IMR-90 (cell line): ENCODE data around the gene FNIP2. TPM values are rescaled to one million over a fixed set of nuclear protein-coding genes. Genes with fewer than 3 reads are reported as not detected.

Source experiments
- ATAC-seq: fragments of 200-7000 bp; cut with Tn5 transposase; 2 replicates; pipeline ENCODE4 v1.9.1; 2020; ENCODE audit warnings: low read depth, mild to moderate bottlenecking, moderate library complexity
- BruUV-seq: library from RNA; stranded (reverse); fragments of 400-500 nt; replicated peaks from 2 replicates; lab custom pipeline; 2021; lab: Mats Ljungman, UMichigan
- CTCF ChIA-PET: fragments of 300-600 bp; formaldehyde crosslinking; extraction: SDS; loops from one replicate; lab custom pipeline; 2021; ENCODE audit warnings: antibody characterized with exemption; lab: Yijun Ruan, JAX
- POLR2A ChIA-PET: fragments of 300-600 bp; sonication (Branson Sonifier 250); formaldehyde crosslinking; loops from one replicate; lab custom pipeline; 2022; ENCODE audit warnings: antibody characterized with exemption; ENCODE audit not compliant: unreplicated experiment; lab: Charles Lee
- DNase-seq: peaks from one replicate; pipeline ENCODE4 v3.0.0; 2013
- H2AFZ ChIP-seq: replicated peaks from 2 replicates; pipeline ENCODE3; 2013; ENCODE audit warnings: low read length, mild to moderate bottlenecking; ENCODE audit not compliant: poor library complexity
- H2AK5ac ChIP-seq: 2 replicates; pipeline ENCODE4 v1.6.1; 2013; ENCODE audit warnings: low read depth, low read length, inconsistent platforms
- H2AK9ac ChIP-seq: replicated peaks from 2 replicates; pipeline ENCODE3; 2013; ENCODE audit warnings: mild to moderate bottlenecking, low read depth, low read length, moderate library complexity; ENCODE audit not compliant: poor library complexity
- H2BK120ac ChIP-seq: 2 replicates; pipeline ENCODE4 v1.6.1; 2013; ENCODE audit warnings: low read depth, low read length, inconsistent platforms
- H2BK15ac ChIP-seq: 3 replicates; pipeline ENCODE4 v1.6.1; 2013; ENCODE audit warnings: low read depth, low read length, inconsistent platforms
- H2BK20ac ChIP-seq: 2 replicates; pipeline ENCODE4 v1.6.1; 2013; ENCODE audit warnings: low read depth, mild to moderate bottlenecking, inconsistent platforms, low read length, moderate library complexity
- H2BK5ac ChIP-seq: 2 replicates; pipeline ENCODE4 v1.6.1; 2013; ENCODE audit warnings: mild to moderate bottlenecking, low read depth, low read length, inconsistent platforms; ENCODE audit not compliant: poor library complexity, severe bottlenecking
- H3K14ac ChIP-seq: replicated peaks from 2 replicates; pipeline ENCODE4 v1.6.1; 2013; ENCODE audit warnings: low read depth, low read length, inconsistent platforms
- H3K18ac ChIP-seq: 2 replicates; pipeline ENCODE4 v1.6.1; 2013; ENCODE audit warnings: low read depth, low read length, control low read depth
- H3K23ac ChIP-seq: 2 replicates; pipeline ENCODE4 v1.6.1; 2013; ENCODE audit warnings: low read depth, low read length, inconsistent platforms
- H3K27ac ChIP-seq: 2 replicates; pipeline ENCODE4 v1.5.1; 2013; ENCODE audit warnings: mild to moderate bottlenecking, control low read depth, low read length; ENCODE audit not compliant: insufficient read depth
- H3K27me3 ChIP-seq: 2 replicates; pipeline ENCODE4 v1.6.1; 2013; ENCODE audit warnings: low read length; ENCODE audit not compliant: control insufficient read depth, insufficient read depth
- H3K36me3 ChIP-seq: 2 replicates; pipeline ENCODE4 v1.6.1; 2013; ENCODE audit warnings: low read length, mixed read lengths; ENCODE audit not compliant: control insufficient read depth, insufficient read depth
- H3K4ac ChIP-seq: 2 replicates; pipeline ENCODE4 v1.6.1; 2013; ENCODE audit warnings: low read depth, low read length, inconsistent platforms
- H3K4me1 ChIP-seq: 2 replicates; pipeline ENCODE4 v1.6.1; 2013; ENCODE audit warnings: low read length, mixed read lengths; ENCODE audit not compliant: control insufficient read depth, insufficient read depth
- H3K4me2 ChIP-seq: 2 replicates; pipeline ENCODE4 v1.6.1; 2013; ENCODE audit warnings: low read depth, mild to moderate bottlenecking, control low read depth, low read length, moderate library complexity
- H3K4me3 ChIP-seq: 2 replicates; pipeline ENCODE4 v1.5.1; 2013; ENCODE audit warnings: low read depth, mild to moderate bottlenecking, control low read depth, low read length, moderate library complexity; ENCODE audit not compliant: insufficient read depth
- H3K56ac ChIP-seq: 2 replicates; pipeline ENCODE4 v1.6.1; 2013; ENCODE audit warnings: low read length, inconsistent platforms; ENCODE audit not compliant: insufficient read depth; ENCODE audit errors: extremely low read depth
- H3K79me1 ChIP-seq, 2 experiments: 2 replicates each; pipeline ENCODE4 v1.6.1; 2013; ENCODE audit warnings: low read length in 2 of 2, inconsistent platforms in 1 of 2, low read depth in 1 of 2
- H3K9ac ChIP-seq: 2 replicates; pipeline ENCODE4 v1.6.1; 2013; ENCODE audit warnings: low read depth, low read length, control low read depth
- H3K9me1 ChIP-seq: 2 replicates; pipeline ENCODE4 v1.6.1; 2013; ENCODE audit warnings: low read length, inconsistent platforms; ENCODE audit not compliant: insufficient read depth
- H3K9me3 ChIP-seq: 2 replicates; pipeline ENCODE4 v1.6.1; 2013; ENCODE audit warnings: low read length; ENCODE audit not compliant: control insufficient read depth, insufficient read depth
- H4K20me1 ChIP-seq: 2 replicates; pipeline ENCODE4 v1.6.1; 2013; ENCODE audit warnings: low read length, inconsistent platforms; ENCODE audit not compliant: insufficient read depth
- H4K5ac ChIP-seq: 2 replicates; pipeline ENCODE4 v1.6.1; 2013; ENCODE audit warnings: mild to moderate bottlenecking, low read depth, low read length, control low read depth
- H4K8ac ChIP-seq, 2 experiments: 2 replicates each; pipeline ENCODE4 v1.6.1; 2013; ENCODE audit warnings: low read depth in 2 of 2, low read length in 2 of 2, control low read depth in 1 of 2, inconsistent platforms in 1 of 2
- H4K91ac ChIP-seq: 2 replicates; pipeline ENCODE4 v1.6.1; 2013; ENCODE audit warnings: low read depth, low read length, inconsistent platforms; ENCODE audit not compliant: insufficient read depth
- BHLHE40 ChIP-seq: fragments of 150-350 bp; IDR thresholded peaks from 2 replicates; pipeline ENCODE4 v1.6.1; 2016; ENCODE audit warnings: mild to moderate bottlenecking, low read depth, low read length
- CEBPB ChIP-seq: IDR thresholded peaks from 2 replicates; pipeline ENCODE4 v1.6.1; 2012; ENCODE audit warnings: low read depth, low read length, improper control_type of control experiment
- CHD1 ChIP-seq: IDR thresholded peaks from 2 replicates; pipeline ENCODE4 v1.6.1; 2012; ENCODE audit warnings: low read depth, low read length, improper control_type of control experiment
- MAFK ChIP-seq: IDR thresholded peaks from 2 replicates; pipeline ENCODE4 v1.6.1; 2012; ENCODE audit warnings: low read depth, low read length, improper control_type of control experiment
- NFE2L2 ChIP-seq: fragments of 150-350 bp; IDR thresholded peaks from 2 replicates; pipeline ENCODE4 v1.6.1; 2016; ENCODE audit warnings: low read depth, mild to moderate bottlenecking, low read length
- POLR2A ChIP-seq: IDR thresholded peaks from 2 replicates; pipeline ENCODE4 v1.6.1; 2012; ENCODE audit warnings: mild to moderate bottlenecking, low read depth, low read length
- RCOR1 ChIP-seq: IDR thresholded peaks from 2 replicates; pipeline ENCODE4 v1.6.1; 2012; ENCODE audit warnings: mild to moderate bottlenecking, low read length, improper control_type of control experiment; ENCODE audit not compliant: insufficient replicate concordance
- RFX5 ChIP-seq: IDR thresholded peaks from 2 replicates; pipeline ENCODE4 v1.8.0; 2012; ENCODE audit warnings: low read depth, mild to moderate bottlenecking, low read length, moderate library complexity
- SMC3 ChIP-seq: fragments of 150-350 bp; IDR thresholded peaks from 2 replicates; pipeline ENCODE4 v1.6.1; 2016; ENCODE audit warnings: low read depth, mild to moderate bottlenecking, antibody characterized with exemption, low read length, moderate library complexity
- WGBS, 2 experiments: methylation state at CpG; one replicate each; pipeline versions ENCODE4 v1.1.5 to v1.1.7; 2013; ENCODE audit warnings: missing lambda C conversion rate in 2 of 2; ENCODE audit not compliant: insufficient read length in 1 of 2; ENCODE audit errors: extremely low coverage in 2 of 2; 5-methylcytosine and 5-hydroxymethylcytosine counted together
- dilution Hi-C: fragments of 300-500 bp; cut with HindIII; formaldehyde crosslinking; loops from one replicate; pipeline ENCODE4 v1.14.3; 2018; ENCODE audit warnings: low sequenced_read_pairs; ENCODE audit not compliant: unreplicated experiment
- in situ Hi-C: fragments of 300-500 bp; cut with MboI; formaldehyde crosslinking; loops from 3 replicates; pipeline ENCODE4 v1.14.3; 2019; ENCODE audit warnings: low sequenced_read_pairs, inconsistent platforms, mixed read lengths
- intact Hi-C: fragments of 100-400 bp; cut with micrococcal nuclease; formaldehyde crosslinking; loops from 2 replicates; pipeline ENCODE4 v1.10.0; 2022
- polyA plus RNA-seq, 3 experiments: library from polyadenylated mRNA; depleted of rRNA; stranded (reverse); fragments of >200 nt; gene quantifications; 2 replicates each; pipeline ENCODE4 v1.2.3, GENCODE V29; 2012; ENCODE audit warnings: low replicate concordance in 1 of 3
- total RNA-seq: library from RNA; depleted of rRNA; stranded (reverse); fragments of >200 nt; gene quantifications from 2 replicates; pipeline ENCODE4 v1.2.3, GENCODE V29; 2012
- TF ChIP-seq, protein P1 (sequence below): fragments of 150-350 bp; IDR thresholded peaks from 2 replicates; pipeline ENCODE4 v1.6.1; 2016; ENCODE audit warnings: low read depth, mild to moderate bottlenecking, low read length, moderate library complexity, borderline replicate concordance
- TF ChIP-seq, protein P2 (sequence below): fragments of 150-350 bp; IDR thresholded peaks from 2 replicates; pipeline ENCODE4 v1.6.1; 2017; ENCODE audit warnings: mild to moderate bottlenecking, antibody characterized with exemption, low read length, low read depth
- TF ChIP-seq, protein P3 (sequence below): conservative IDR thresholded peaks from 2 replicates; pipeline ENCODE4 v1.5.1; 2012; ENCODE audit warnings: mild to moderate bottlenecking, low read depth, low read length, improper control_type of control experiment

FNIP2 gene
- total and polyA plus RNA-seq, 2 of the 4 experiments (the other 2 are of a cell fraction), result 4.7 to 24.6 TPM

DNA sequence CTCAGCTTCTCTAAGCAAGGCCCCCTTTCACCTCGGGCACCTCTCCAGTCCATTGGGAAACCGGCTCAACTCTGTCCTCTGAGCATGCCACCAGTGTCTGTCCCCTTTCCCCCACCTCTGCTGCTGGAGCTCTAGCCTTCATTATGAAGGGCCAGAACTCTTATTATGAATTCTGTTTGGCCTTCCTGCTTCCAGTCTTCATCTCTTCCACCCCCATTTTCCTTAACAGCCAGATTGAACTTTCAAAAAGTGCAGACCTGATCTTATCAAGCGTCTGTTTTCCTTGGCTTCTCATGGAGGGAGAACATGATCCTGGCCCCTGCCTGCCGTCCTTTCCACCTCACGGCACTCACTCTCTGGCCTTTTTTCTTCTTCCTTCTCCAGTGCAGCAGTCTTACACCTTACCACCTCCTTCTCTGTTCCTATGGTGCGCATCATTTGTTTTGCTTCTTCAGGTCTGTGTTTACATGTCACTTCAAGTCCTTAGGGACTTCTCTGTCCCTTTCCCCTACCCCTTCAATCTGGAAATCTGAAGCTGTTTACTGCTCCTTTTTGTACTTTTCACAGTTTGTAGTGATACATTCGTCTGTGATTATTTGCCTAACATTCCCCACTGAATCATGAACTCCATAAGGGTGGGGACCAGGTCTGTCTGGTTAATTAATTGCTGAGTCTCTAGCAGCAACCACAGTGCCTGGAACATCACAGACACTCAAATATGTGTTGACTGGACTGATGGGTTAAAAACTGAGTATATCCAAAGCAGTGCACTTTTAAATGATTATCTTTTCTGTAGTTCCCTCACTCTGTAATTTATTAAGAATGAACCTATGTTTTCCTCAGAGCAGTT is 55.8 kb downstream of the FNIP2 start:
- ChIA-PET CTCF (interaction anchor here (1.2 kb wide), 2 partner anchors 27 to 50 kb away, joined by 4 to 5 read pairs; no protein-coding TSS in a partner anchor), POLR2A (no interaction called here)
- DNase-seq, result peak; percentile 17
- Histone ChIP-seq H3K56ac (no peak overlapping the region), H3K4me1 (peaks cover 22% of the 10 kb centered on the region), H3K4ac (peak overlapping the region; percentile 15; the same call in 1 of the 2 replicates), H2BK120ac (peak overlapping the region; percentile 7; the same call in 1 of the 2 replicates), H3K9ac (no peak overlapping the region), H2AFZ (no peak overlapping the region), H3K79me1 (peaks cover 20 to 54% of the 10 kb centered on the region in 2 experiments; a peak in 3 of 4 replicates), H2AK9ac (peak overlapping the region; percentile 21), H3K9me1 (peaks cover 17% of the 10 kb centered on the region), H4K20me1 (no peaks in the 10 kb centered on the region), H3K27me3 (no peaks in the 10 kb centered on the region), H3K27ac (peak overlapping the region; percentile 2; the same call in 1 of the 2 replicates), H2AK5ac (peak overlapping the region; percentile 52; the same call in 1 of the 2 replicates), H3K18ac (peak overlapping the region; percentile 54; the same call in 1 of the 2 replicates), H4K8ac (peak overlapping the region in 1 of 2 experiments; percentile 77; a peak in 2 of 4 replicates), H2BK5ac (peak overlapping the region; percentile 3), H4K5ac (peak overlapping the region; percentile 25; the same call in 1 of the 2 replicates), H3K9me3 (no peaks in the 10 kb centered on the region), H3K23ac (peak overlapping the region; percentile 65; the same call in 1 of the 2 replicates), H3K4me2 (peak overlapping the region; percentile 16; the same call in 1 of the 2 replicates), H2BK15ac (no peak overlapping the region; the same call in 2 of the 3 replicates), H4K91ac (no peak overlapping the region), H3K14ac (peak overlapping the region; percentile 57; the same call in 1 of the 2 replicates), H2BK20ac (peak overlapping the region; percentile 11; the same call in 1 of the 2 replicates), H3K4me3 (no peak overlapping the region), H3K36me3 (no peaks in the 10 kb centered on the region)
- dilution Hi-C loops, result no loop called here
- TF ChIP-seq, protein P1, sequence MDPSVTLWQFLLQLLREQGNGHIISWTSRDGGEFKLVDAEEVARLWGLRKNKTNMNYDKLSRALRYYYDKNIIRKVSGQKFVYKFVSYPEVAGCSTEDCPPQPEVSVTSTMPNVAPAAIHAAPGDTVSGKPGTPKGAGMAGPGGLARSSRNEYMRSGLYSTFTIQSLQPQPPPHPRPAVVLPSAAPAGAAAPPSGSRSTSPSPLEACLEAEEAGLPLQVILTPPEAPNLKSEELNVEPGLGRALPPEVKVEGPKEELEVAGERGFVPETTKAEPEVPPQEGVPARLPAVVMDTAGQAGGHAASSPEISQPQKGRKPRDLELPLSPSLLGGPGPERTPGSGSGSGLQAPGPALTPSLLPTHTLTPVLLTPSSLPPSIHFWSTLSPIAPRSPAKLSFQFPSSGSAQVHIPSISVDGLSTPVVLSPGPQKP, result no peak
- TF ChIP-seq, protein P2, sequence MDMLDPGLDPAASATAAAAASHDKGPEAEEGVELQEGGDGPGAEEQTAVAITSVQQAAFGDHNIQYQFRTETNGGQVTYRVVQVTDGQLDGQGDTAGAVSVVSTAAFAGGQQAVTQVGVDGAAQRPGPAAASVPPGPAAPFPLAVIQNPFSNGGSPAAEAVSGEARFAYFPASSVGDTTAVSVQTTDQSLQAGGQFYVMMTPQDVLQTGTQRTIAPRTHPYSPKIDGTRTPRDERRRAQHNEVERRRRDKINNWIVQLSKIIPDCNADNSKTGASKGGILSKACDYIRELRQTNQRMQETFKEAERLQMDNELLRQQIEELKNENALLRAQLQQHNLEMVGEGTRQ, result no peak
- TF ChIP-seq CEBPB, result no peak
- TF ChIP-seq CHD1, result no peak
- TF ChIP-seq, protein P3, sequence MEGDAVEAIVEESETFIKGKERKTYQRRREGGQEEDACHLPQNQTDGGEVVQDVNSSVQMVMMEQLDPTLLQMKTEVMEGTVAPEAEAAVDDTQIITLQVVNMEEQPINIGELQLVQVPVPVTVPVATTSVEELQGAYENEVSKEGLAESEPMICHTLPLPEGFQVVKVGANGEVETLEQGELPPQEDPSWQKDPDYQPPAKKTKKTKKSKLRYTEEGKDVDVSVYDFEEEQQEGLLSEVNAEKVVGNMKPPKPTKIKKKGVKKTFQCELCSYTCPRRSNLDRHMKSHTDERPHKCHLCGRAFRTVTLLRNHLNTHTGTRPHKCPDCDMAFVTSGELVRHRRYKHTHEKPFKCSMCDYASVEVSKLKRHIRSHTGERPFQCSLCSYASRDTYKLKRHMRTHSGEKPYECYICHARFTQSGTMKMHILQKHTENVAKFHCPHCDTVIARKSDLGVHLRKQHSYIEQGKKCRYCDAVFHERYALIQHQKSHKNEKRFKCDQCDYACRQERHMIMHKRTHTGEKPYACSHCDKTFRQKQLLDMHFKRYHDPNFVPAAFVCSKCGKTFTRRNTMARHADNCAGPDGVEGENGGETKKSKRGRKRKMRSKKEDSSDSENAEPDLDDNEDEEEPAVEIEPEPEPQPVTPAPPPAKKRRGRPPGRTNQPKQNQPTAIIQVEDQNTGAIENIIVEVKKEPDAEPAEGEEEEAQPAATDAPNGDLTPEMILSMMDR, result no peak
- no peak for TF ChIP-seq SMC3
- no peak for TF ChIP-seq NFE2L2
- no peak for TF ChIP-seq RFX5
- no peak for TF ChIP-seq MAFK
- TF ChIP-seq POLR2A, result no peak
- TF ChIP-seq BHLHE40, result no peak
- TF ChIP-seq RCOR1, result no peak
- in situ Hi-C loops, result loop anchor here (25.0 kb wide), 1 partner anchor 562 kb away; no protein-coding TSS in a partner anchor
- BruUV-seq, result no TSS peak
- WGBS, 2 experiments, result 53% methylated on average over 4 of the region's 7 CpGs; no CpG with 5 or more reads in 1 of the 2 experiments
- peak; percentile 50 for ATAC-seq
- intact Hi-C loops, result no loop called here
